Measurements from ENCODE around the gene ELOA.
"Not testable (repeated sequence)": the region's sequence is repeated elsewhere in the genome, so short reads cannot be mapped to it uniquely, and the experiment has no call there.

The ELOA gene

GRCh38 chr1:23783141-23783540 is 39.9 kb downstream of the ELOA start:
- DNase-seq (ENCODE audit: low spot score) = not testable (repeated sequence)

- DNase-seq (ENCODE audit: low spot score) = no peak
Observed at GRCh38 chr1:23784846-23785245, 41.6 kb downstream of the ELOA start.

- no peak for DNase-seq (ENCODE audit: low spot score)
Observed at GRCh38 chr1:23787701-23788100, 44.4 kb downstream of the ELOA start.

GRCh38 chr1:23788695-23789094 is 45.4 kb downstream of the ELOA start:
- no peak for DNase-seq (ENCODE audit: low spot score)

GRCh38 chr1:23790696-23791515 is 47.6 kb downstream of the ELOA start, which contains the start of gene LYPLA2:
Gene LYPLA2 (plus strand): TSS chr1:23791145. CDS start chr1:23792683, 1,538 bp downstream.
- peak; percentile 90 for DNase-seq (ENCODE audit: low spot score)

GRCh38 chr1:23791516-23792047 is 48.3 kb downstream of the ELOA start:
- peak; percentile 50 for DNase-seq (ENCODE audit: low spot score)

- no peak for DNase-seq (ENCODE audit: low spot score)
Observed at GRCh38 chr1:23792151-23792945, 49.1 kb downstream of the ELOA start.

GRCh38 chr1:23793018-23793781 is 49.9 kb downstream of the ELOA start:
- DNase-seq (ENCODE audit: low spot score) = no peak

- no peak for DNase-seq (ENCODE audit: low spot score)
Observed at GRCh38 chr1:23793861-23794731, 50.8 kb downstream of the ELOA start.

- not testable (repeated sequence) for DNase-seq (ENCODE audit: low spot score)
Observed at GRCh38 chr1:23794732-23795182, 51.5 kb downstream of the ELOA start.

GRCh38 chr1:23795676-23796465 is 52.6 kb downstream of the ELOA start:
- no peak for DNase-seq (ENCODE audit: low spot score)

- DNase-seq (ENCODE audit: low spot score) = no peak
Observed at GRCh38 chr1:23796466-23797271, 53.4 kb downstream of the ELOA start.

GRCh38 chr1:23797478-23798448 is 54.5 kb downstream of the ELOA start:
- DNase-seq (ENCODE audit: low spot score) = no peak

- no peak for DNase-seq (ENCODE audit: low spot score)
Observed at GRCh38 chr1:23798662-23799142, 55.4 kb downstream of the ELOA start.

GRCh38 chr1:23799255-23799569 is 55.9 kb downstream of the ELOA start:
- no peak for DNase-seq (ENCODE audit: low spot score)

- peak; percentile 48 for DNase-seq (ENCODE audit: low spot score)
Observed at GRCh38 chr1:23799570-23800399, 56.5 kb downstream of the ELOA start.
